ENCODE measurements around the gene KLK6. TPM values are rescaled to one million over a fixed set of nuclear protein-coding genes. Genes with fewer than 3 reads are reported as not detected.

KLK6 gene
- total RNA-seq, 1 experiment from 2014 or later: not detected

- no peaks in the 10 kb centered on the region for H3K36me3 ChIP-seq (ENCODE audit: control insufficient read depth, insufficient read depth, low read length)
- H3K4me3 ChIP-seq (ENCODE audit: low read depth in 2 of 2, low read length in 2 of 2): no peak overlapping the region
- in situ Hi-C loops (cut with HindIII; ENCODE audit: low pct_unique_long_range_greater_than_20kb, low sequenced_read_pairs): no loop called here
- BruUV-seq (replicated peaks): no TSS peak
- ATAC-seq: no peak
- H3K9me3 ChIP-seq (ENCODE audit: control insufficient read depth, insufficient read depth, low read depth, low read length): no peaks in the 10 kb centered on the region
- ChIA-PET CTCF (no interaction called here), POLR2A (no interaction called here)
- no peak for DNase-seq (ENCODE audit: low read depth, low spot score)
- H3K27ac ChIP-seq (ENCODE audit: low read length): no peak overlapping the region
- intact Hi-C loops (cut with micrococcal nuclease; ENCODE audit: unreplicated experiment): no loop called here
- H3K4me1 ChIP-seq (ENCODE audit: control insufficient read depth, insufficient read depth, low read length): no peaks in the 10 kb centered on the region
- TF ChIP-seq CTCF (IDR thresholded peaks at IDR 0.05) (no peak), TCF7L2 (IDR thresholded peaks at IDR 0.05; ENCODE audit: low read depth, low read length) (no peak), POLR2AphosphoS5 (IDR thresholded peaks at IDR 0.05; ENCODE audit: low read depth, low read length) (no peak), SIN3A (IDR thresholded peaks at IDR 0.05; ENCODE audit: borderline replicate concordance, insufficient read depth, low read depth, low read length) (no peak)
- TF ChIP-seq, protein P1, sequence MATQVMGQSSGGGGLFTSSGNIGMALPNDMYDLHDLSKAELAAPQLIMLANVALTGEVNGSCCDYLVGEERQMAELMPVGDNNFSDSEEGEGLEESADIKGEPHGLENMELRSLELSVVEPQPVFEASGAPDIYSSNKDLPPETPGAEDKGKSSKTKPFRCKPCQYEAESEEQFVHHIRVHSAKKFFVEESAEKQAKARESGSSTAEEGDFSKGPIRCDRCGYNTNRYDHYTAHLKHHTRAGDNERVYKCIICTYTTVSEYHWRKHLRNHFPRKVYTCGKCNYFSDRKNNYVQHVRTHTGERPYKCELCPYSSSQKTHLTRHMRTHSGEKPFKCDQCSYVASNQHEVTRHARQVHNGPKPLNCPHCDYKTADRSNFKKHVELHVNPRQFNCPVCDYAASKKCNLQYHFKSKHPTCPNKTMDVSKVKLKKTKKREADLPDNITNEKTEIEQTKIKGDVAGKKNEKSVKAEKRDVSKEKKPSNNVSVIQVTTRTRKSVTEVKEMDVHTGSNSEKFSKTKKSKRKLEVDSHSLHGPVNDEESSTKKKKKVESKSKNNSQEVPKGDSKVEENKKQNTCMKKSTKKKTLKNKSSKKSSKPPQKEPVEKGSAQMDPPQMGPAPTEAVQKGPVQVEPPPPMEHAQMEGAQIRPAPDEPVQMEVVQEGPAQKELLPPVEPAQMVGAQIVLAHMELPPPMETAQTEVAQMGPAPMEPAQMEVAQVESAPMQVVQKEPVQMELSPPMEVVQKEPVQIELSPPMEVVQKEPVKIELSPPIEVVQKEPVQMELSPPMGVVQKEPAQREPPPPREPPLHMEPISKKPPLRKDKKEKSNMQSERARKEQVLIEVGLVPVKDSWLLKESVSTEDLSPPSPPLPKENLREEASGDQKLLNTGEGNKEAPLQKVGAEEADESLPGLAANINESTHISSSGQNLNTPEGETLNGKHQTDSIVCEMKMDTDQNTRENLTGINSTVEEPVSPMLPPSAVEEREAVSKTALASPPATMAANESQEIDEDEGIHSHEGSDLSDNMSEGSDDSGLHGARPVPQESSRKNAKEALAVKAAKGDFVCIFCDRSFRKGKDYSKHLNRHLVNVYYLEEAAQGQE (IDR thresholded peaks at IDR 0.05; ENCODE audit: insufficient read depth in 1 of 2, low read depth in 2 of 2, low read length in 1 of 2): no peak
- H3K27me3 ChIP-seq (ENCODE audit: control insufficient read depth, insufficient read depth, low read length): no peaks in the 10 kb centered on the region; the same call in 1 of the 2 replicates
These were observed 8.2 kb upstream of the KLK6 start for GRCh38 chr19:50977626-50978025.

DNA sequence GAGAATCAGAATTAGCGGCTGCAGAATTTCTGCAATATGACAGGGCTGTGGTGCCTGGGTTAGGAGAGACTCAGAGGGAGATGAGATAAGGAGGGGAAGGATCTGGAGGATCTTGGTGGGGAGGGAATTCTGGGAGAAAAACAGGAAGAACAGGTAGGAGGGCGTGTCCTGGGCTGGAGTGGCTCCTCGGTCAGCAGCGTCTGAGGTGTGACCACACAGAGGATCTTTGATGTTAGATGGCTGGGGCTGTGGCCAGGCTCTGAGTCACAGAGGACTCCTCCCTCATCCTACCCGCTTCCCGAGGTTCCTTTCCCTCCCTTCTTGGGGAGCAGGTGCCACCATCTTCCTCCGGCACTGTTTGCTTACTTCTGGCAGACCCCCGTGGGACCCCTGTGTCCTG lies 6.4 kb upstream of the KLK6 start:
- POLR2A ChIA-PET: no interaction called here
- no peak for ATAC-seq

More for the DNA sequence above, 6.4 kb upstream of the KLK6 start:
- DNase-seq (ENCODE audit: low read depth, low spot score): no peak
- no peaks in the 10 kb centered on the region for H3K9me3 ChIP-seq (ENCODE audit: control insufficient read depth, insufficient read depth, low read depth, low read length)
- no peak overlapping the region for H3K27ac ChIP-seq (ENCODE audit: low read length)
- CTCF ChIA-PET: no interaction called here
- intact Hi-C loops (cut with micrococcal nuclease; ENCODE audit: unreplicated experiment): no loop called here
- H3K27me3 ChIP-seq (ENCODE audit: control insufficient read depth, insufficient read depth, low read length): no peaks in the 10 kb centered on the region; the same call in 1 of the 2 replicates
- no peaks in the 10 kb centered on the region for H3K4me1 ChIP-seq (ENCODE audit: control insufficient read depth, insufficient read depth, low read length)
- BruUV-seq (replicated peaks): no TSS peak
- in situ Hi-C loops (cut with HindIII; ENCODE audit: low pct_unique_long_range_greater_than_20kb, low sequenced_read_pairs): no loop called here
- TF ChIP-seq SIN3A (IDR thresholded peaks at IDR 0.05; ENCODE audit: borderline replicate concordance, insufficient read depth, low read depth, low read length): no peak
- TF ChIP-seq, protein P1 (IDR thresholded peaks at IDR 0.05; ENCODE audit: insufficient read depth in 1 of 2, low read depth in 2 of 2, low read length in 1 of 2): no peak
- no peak overlapping the region for H3K4me3 ChIP-seq (ENCODE audit: low read depth in 2 of 2, low read length in 2 of 2)
- H3K36me3 ChIP-seq (ENCODE audit: control insufficient read depth, insufficient read depth, low read length): no peaks in the 10 kb centered on the region

All from Panc1 (cell line).